Mononuclear cell (primary cell): ENCODE data around the gene JAM2. TPM values are rescaled to one million over a fixed set of nuclear protein-coding genes. Genes with fewer than 3 reads are reported as not detected.
"Not testable (repeated sequence)": the region's sequence is repeated elsewhere in the genome, so short reads cannot be mapped to it uniquely, and the experiment has no call there.

ENCODE experiments used
- H3K27me3 ChIP-seq: 2 replicates; pipeline ENCODE4 v1.6.0; 2011; ENCODE audit warnings: low read length, control low read depth; ENCODE audit not compliant: insufficient read depth
- H3K4me1 ChIP-seq: 2 replicates; pipeline ENCODE4 v1.5.1; 2011; ENCODE audit warnings: mild to moderate bottlenecking, low read length, control low read depth; ENCODE audit not compliant: insufficient read depth
- H3K4me3 ChIP-seq: 2 replicates; pipeline ENCODE4 v1.5.1; 2011; ENCODE audit warnings: mild to moderate bottlenecking, low read length, moderate library complexity
- H3K9me3 ChIP-seq: 2 replicates; pipeline ENCODE4 v1.5.1; 2011; ENCODE audit warnings: low read depth, mild to moderate bottlenecking, control low read depth, low read length
- total RNA-seq: library from RNA; depleted of rRNA; stranded (reverse); fragments of >200 nt; gene quantifications from one replicate; pipeline ENCODE4 v1.2.3, GENCODE V29; 2012

Gene JAM2
- total RNA-seq, 1 donor: under 0.01 TPM

DNA sequence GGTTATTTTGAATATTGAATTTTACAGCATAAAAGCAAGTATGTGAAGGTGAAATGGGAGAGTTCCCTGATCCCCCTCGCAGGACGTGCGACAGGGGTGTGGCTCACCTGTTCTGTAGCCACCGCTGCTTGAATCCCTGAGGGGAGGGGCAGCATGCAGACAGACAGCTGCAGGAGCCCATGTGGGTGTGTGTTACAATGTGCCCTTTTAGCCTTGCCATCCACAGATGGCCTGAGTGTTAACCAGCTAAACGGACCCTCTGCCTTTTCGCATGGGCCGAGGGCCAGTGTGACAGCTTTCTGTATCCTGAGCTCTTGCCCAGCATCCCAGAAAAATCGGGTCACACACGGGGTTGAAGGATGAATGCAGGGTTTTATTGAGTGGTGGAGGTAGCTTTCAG lies 43.3 kb downstream of the JAM2 start:
- H3K4me3 ChIP-seq: no peak overlapping the region
- H3K4me1 ChIP-seq: no peaks in the 10 kb centered on the region
- no peaks in the 10 kb centered on the region for H3K27me3 ChIP-seq
- H3K9me3 ChIP-seq: no peaks in the 10 kb centered on the region

DNA sequence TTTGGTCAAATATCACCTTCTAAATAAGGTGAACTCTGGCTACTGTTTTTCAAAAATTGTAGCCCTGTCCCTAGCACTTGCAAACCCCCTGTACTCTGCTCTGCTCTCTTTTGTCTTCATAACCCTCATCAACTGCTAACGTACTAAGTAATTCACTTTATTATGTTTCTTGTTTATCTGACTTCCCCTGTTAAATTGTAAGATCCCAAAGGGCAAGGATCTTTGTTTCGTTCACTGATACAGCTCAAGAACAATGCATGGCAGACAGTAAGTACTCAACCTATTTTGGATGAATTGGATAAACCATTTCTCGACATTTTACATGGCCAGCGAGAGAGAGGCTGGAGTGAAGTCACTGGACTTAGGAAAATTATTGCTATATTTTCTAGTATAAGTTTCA lies 48.7 kb downstream of the JAM2 start:
- Histone ChIP-seq H3K9me3 (no peaks in the 10 kb centered on the region), H3K4me3 (no peak overlapping the region), H3K4me1 (no peaks in the 10 kb centered on the region), H3K27me3 (no peaks in the 10 kb centered on the region)

DNA sequence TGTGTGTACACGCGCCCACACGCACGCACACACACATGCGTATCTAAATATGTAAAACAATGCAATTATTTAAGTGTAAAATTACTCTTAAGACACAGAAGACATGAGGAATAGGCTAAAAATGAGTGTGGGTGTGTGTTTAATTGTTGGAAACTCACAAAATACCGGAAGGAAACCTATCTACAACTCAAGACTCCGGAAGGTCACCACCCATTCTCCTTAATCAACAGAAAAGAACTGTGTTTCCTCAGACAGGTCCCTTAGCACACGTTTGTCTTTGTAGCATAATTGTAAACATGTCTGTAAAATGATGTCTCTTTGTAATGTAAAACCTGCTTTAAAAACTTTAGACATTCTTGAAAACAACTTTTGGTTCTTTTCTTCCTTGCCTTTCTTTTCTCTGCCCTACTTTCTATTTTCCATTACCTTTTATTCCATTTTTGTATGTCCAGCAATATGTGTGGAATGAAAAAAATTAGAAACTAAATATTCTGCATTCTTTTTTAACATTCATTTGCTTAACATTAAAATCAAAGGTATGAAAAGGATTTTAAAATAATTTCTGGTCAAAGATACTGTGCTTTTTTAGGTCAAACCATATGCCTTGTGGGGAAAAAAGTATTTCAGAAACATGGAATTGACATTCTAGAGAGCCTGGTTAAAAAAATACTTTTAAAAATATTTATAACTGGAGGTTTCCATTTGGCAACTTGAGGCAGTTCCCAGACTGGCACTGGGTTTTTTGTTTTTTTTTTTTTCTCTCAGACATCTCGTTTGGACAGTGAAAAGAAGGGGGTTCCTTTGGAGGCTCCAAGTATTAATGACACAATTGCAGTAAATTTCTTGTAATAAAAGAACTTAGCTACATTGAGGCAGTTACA lies 49.5 kb downstream of the JAM2 start:
- H3K27me3 ChIP-seq: no peaks in the 10 kb centered on the region
- H3K4me3 ChIP-seq: no peak overlapping the region
- no peaks in the 10 kb centered on the region for H3K4me1 ChIP-seq
- H3K9me3 ChIP-seq: no peaks in the 10 kb centered on the region

DNA sequence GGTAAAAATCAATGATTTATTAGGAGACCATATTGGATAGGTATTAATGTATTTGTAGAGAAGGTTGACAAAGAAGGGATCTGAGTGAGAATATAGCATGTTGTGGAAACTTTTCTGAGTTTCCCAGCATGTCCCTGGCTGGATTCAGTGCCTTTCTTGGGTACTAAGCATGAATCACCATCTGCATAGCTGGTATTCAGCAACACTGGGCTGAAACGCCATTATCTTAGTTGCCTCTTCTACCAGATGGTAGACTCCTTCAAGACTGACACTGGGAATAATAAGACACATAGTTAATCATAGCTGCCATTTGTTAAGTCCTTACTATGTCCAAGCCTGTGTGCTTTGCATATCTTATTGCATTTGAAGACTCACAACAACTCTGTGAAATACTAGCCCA lies 50.2 kb downstream of the JAM2 start:
- H3K9me3 ChIP-seq: no peaks in the 10 kb centered on the region

DNA sequence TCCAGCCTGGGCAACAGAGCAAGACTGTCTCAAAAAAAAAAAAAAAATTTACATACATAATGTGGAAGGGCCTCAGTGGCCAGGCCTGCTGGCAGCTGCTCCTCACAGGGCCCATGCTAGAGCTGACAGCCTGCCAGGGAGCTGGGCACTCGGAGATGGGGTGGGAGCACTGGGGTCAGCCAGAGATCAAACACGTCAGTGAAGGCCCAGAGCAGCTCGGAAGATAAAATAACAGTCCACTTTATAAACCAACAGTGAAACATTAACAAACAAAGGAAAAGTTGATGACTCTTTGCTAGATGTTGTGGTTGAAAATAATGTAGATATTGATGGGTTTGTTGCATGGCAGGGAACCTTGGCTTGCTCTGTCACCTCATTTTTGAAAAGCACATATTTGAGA lies 52.9 kb downstream of the JAM2 start:
- H3K9me3 ChIP-seq: no peaks in the 10 kb centered on the region
- H3K4me1 ChIP-seq: no peaks in the 10 kb centered on the region
- H3K4me3 ChIP-seq: no peak overlapping the region
- no peaks in the 10 kb centered on the region for H3K27me3 ChIP-seq

More for the DNA sequence above, 50.2 kb downstream of the JAM2 start:
- Histone ChIP-seq H3K4me3 (no peak overlapping the region), H3K27me3 (no peaks in the 10 kb centered on the region), H3K4me1 (no peaks in the 10 kb centered on the region)

DNA sequence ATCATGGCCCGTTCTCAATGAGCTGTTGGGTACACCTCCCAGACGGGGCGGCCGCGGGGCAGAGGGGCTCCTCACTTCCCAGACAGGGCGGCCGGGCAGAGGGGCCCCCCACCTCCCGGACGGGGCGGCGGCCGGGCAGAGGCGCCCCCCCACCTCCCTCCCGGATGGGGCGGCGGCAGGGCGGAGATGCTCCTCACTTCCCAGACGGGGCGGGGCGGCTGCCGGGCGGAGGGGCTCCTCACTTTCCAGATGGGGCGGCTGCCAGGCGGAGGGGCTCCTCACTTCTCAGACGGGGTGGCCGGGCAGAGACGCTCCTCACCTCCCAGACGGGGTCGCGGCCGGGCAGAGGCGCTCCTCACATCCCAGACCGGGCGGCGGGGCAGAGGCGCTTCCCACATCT lies 56.4 kb downstream of the JAM2 start:
- not testable (repeated sequence) for H3K4me3 ChIP-seq, H3K27me3 ChIP-seq, H3K9me3 ChIP-seq, H3K4me1 ChIP-seq

DNA sequence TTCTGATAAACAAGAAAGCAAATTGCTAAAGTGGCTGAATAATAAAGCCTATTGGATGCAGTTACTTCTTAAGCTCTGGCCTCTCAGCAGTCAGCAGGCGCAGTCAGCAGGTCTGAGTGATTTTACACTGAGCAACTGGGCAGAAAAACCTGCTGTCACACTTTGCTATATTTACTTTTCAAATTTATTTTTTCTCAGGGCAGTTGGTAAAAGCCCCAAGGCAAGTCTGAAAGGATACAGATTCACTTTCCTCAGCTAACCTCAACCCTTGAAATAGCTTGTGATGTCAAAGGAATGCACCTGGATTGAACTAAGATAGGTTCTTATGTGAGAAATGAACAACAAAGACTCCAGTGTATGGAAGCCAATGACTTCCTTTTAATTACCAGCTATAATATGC lies 61.7 kb downstream of the JAM2 start:
- H3K27me3 ChIP-seq: no peaks in the 10 kb centered on the region
- H3K4me1 ChIP-seq: no peaks in the 10 kb centered on the region
- no peak overlapping the region for H3K4me3 ChIP-seq
- H3K9me3 ChIP-seq: no peaks in the 10 kb centered on the region

DNA sequence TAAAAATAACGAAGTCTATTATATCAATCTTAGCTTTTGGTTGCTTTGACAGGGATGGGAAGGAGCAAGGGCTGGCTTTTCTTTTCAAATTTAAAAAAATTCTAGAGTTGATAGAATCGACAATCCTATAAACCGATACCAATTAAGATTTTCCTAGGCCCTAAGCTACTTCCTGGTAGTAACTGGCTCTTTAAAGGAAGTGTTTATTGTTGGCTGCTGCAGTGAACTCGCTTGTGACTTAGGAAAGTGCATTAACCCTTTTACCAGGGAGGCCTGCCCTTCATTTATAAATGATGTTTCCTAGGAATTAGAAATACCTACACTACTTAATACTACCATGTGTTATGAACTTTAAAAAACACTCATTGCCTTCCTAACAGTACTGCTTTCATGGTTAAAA lies 62.5 kb downstream of the JAM2 start:
- H3K27me3 ChIP-seq: no peaks in the 10 kb centered on the region
- no peaks in the 10 kb centered on the region for H3K4me1 ChIP-seq
- H3K4me3 ChIP-seq: no peak overlapping the region
- H3K9me3 ChIP-seq: no peaks in the 10 kb centered on the region

DNA sequence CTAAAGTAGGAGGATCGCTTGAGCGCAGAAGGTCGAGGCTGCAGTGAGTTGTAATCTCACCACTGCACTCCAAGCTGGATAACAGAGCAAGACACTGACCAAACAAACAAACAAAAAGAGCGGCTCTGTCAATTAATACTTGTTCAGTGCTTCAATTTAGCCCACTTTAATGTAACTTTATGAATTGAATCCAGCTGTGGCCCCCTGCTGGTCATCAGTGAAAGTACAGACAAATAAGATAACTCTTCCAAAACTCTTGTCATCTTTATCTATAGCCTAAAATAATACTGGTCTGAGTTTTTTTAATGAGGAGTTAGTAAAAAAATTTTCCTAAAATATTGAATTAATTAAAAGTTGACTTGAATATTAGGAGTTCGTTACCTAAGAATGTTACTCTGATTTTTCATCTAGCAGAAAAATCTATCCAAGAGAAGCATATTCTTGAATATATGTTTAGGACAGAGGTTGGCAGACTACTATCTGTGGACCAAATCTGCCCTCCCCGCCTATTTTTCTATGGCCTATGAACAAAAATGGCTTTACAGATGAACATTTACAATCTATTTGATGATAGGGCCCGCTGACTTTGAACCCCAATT lies 69.5 kb downstream of the JAM2 start:
- H3K4me3 ChIP-seq: no peak overlapping the region

DNA sequence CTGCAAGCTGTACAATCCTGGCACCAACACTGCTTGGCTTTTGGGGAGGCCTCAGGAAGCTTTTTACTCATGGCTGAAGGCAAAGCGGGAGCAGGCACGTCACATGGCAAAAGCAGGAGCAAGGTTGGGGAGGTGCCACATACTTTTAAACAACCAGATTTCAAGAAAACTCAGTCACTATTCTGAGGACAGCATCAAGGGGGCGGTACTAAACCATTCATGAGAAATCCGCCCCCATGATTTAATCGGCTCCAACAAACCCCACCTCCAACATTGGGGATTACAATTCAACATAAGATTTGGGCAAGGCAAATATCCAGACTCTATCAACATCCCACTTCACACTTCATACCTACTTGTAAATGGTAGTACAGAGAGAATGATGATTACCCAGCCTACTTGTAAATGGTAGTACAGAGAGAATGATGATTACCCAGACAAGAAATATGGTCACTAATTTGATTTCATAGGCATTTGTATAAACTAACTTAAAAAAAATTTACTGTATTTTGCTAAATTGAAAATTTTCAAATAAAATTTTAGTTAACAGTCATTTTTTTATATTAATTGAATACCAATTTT lies 70.7 kb downstream of the JAM2 start:
- H3K9me3 ChIP-seq: no peaks in the 10 kb centered on the region
- no peaks in the 10 kb centered on the region for H3K4me1 ChIP-seq
- H3K27me3 ChIP-seq: no peaks in the 10 kb centered on the region
- H3K4me3 ChIP-seq: no peak overlapping the region

More for the DNA sequence above, 69.5 kb downstream of the JAM2 start:
- Histone ChIP-seq H3K4me1 (no peaks in the 10 kb centered on the region), H3K27me3 (no peaks in the 10 kb centered on the region), H3K9me3 (no peaks in the 10 kb centered on the region)

DNA sequence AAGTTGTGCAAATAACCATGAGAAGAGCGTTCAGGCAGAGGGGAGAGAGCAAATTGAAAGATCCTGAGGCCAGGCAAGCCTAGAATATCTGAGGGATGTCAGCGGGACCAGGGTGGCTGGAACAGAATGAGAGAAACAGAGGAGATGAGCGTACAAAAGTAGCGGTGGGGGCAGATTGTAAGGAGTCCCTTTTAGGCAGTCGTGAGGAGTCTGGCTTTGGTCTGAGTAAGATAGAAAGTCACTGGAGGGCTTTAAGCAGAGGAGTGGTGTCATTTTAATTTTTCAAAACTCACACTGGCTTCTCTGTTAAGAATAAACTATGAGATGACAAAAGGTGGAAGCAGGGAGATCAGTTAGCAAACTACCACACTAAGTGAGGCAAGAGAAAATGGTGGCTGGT lies 71.5 kb downstream of the JAM2 start:
- Histone ChIP-seq H3K9me3 (no peaks in the 10 kb centered on the region), H3K4me3 (no peak overlapping the region), H3K4me1 (no peaks in the 10 kb centered on the region), H3K27me3 (no peaks in the 10 kb centered on the region)

DNA sequence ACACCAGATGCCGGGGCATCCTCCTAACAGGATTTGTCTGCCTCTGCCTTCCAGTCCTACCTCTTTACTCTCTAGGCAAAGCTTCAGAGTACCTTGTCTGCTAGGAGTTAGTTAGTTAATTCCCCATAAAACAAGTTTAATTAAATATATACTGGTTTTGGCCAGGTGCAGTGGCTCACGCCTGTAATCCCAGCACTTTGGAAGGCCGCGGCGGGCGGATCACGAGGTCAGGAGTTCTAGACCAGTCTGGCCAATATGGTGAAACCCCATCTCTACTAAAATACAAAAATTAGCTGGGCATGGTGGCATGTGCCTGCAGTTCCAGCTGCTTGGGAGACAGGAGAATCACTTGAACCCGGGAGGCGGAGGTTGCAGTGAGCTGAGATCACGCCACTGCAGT lies 75.0 kb downstream of the JAM2 start:
- not testable (repeated sequence) for H3K4me3 ChIP-seq, H3K27me3 ChIP-seq, H3K4me1 ChIP-seq, H3K9me3 ChIP-seq

DNA sequence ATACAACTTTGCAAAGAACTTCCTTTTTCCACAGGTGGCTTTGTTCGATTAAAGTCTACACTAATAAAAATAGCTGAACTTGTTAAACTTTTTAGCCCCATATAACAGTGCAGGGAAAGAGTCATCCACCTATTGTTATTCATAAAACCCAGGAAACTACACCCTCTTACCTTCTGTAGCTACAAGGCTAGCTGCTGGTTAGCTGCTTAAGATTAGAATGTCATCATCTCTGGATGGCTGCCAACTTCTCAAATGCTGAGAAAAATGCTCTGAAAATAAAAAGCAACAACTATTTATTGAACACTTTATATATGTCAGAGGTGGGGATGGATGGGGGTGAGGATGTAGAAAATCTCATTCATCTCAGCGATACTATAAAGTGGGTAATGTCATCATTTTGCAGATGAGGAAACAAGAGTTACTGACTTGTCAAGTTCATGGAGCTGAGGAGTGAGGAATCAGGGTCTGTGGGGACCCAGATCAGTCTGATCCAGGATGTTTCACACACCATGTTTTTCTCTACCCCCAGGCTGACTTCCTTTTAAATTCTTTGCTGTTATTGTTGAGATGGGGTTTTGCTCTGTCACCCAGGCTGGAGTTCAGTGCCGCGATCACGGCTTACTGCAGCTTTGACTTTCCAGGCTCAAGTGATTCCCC lies 78.6 kb downstream of the JAM2 start:
- Histone ChIP-seq H3K4me1 (peaks cover under 1% of the 10 kb centered on the region), H3K27me3 (no peaks in the 10 kb centered on the region), H3K9me3 (no peaks in the 10 kb centered on the region), H3K4me3 (no peak overlapping the region)

DNA sequence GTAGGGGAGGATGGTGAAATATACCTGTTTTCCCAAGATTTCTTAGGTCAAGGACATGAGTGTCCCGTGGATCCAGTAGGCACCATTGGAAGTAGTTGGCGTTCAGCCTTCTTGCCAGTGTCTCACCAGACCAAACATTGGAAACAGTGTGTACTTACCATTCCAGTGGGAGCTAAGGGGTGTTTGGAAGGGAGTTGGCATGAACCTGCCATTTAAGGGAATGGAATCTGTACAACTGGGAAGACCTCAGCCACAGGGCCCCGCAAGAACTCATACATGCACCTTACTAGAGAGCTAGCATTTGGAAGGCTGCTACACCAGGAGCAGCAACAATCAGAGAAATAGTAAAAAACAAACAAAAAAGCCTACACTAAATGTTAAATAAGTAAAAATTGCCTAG lies 82.9 kb downstream of the JAM2 start:
- Histone ChIP-seq H3K4me3 (no peak overlapping the region), H3K9me3 (no peaks in the 10 kb centered on the region), H3K27me3 (no peaks in the 10 kb centered on the region), H3K4me1 (peaks cover 6% of the 10 kb centered on the region)

DNA sequence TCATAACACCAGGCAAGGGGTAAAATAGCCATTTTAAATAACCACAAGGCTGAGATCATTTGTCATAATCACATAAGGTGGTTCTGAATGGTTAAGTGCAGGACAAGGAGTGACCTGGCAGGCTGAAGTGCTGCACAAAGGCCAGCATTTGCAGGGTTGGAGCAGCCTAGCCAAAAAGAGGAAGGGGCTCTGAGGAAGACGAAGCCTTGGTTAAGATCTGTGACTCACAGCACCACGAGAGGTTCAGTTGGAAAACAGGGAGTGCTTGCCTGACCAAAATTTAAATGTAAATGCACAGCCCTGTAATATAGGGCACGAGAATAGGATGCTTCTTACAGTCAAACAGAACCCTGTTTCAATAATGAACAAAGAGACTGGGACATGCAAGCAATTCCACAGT lies 83.6 kb downstream of the JAM2 start:
- Histone ChIP-seq H3K27me3 (no peaks in the 10 kb centered on the region), H3K4me3 (no peak overlapping the region), H3K4me1 (peaks cover 6% of the 10 kb centered on the region), H3K9me3 (no peaks in the 10 kb centered on the region)
